ENCODE data around the gene RPUSD1. TPM values are rescaled to one million over a fixed set of nuclear protein-coding genes. Genes with fewer than 3 reads are reported as not detected.
A peak's percentile ranks its signal among the peaks of the same experiment; 100 is the strongest.
"Not testable (repeated sequence)": the region's sequence is repeated elsewhere in the genome, so short reads cannot be mapped to it uniquely, and the experiment has no call there.

Gene RPUSD1
- total RNA-seq, 1 experiment from 2014 or later: 24.9 TPM

DNA sequence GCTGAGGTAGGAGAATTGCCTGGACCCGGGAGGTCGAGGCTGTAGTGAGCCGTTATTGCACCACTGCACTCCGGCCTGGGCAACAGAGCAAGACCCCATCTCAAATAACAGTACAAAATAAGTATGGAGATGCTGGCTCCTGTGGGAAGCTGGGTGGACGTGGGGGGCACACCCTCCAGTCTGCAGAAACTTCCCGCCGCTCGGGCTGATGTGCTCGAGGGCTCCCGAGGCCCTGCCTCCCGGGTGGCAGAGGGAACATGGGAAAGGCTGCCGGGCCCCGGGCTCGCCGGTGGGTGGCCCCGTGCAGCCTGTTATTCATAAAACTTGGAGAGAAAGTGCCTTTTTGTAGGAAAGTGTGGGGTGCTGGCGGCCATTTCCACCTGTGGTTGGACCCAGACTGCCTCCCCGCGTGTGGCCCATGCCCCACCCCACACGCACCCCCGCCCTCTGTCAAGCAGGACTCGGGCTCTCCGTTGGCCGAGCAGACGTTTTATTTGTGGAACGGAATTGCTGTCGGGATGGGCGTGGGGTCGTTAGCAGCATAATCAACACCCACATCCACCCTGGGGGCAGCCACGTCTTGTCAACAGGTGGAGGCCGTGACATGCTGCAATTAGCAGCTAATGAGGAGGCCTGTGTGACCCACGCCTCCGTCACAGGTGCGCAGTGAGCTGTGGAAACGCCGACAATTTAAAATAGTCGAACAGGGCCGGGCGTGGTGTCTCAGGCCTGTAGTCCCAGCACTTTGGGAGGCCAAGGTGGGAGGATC, 40.0 kb downstream of the RPUSD1 start:
- Mint-ChIP-seq H3K27ac (ENCODE audit: low read depth, unreplicated experiment) (no peak overlapping the region), H3K36me3 (ENCODE audit: insufficient read depth, unreplicated experiment) (no peaks in the 10 kb centered on the region), H3K9me3 (ENCODE audit: unreplicated experiment) (no peaks in the 10 kb centered on the region), H3K4me1 (ENCODE audit: insufficient read depth, unreplicated experiment) (no peaks in the 10 kb centered on the region), H3K27me3 (ENCODE audit: insufficient read depth, unreplicated experiment) (no peaks in the 10 kb centered on the region), H3K4me3 (ENCODE audit: unreplicated experiment) (no peak overlapping the region)
- CTCF ChIA-PET: interaction anchor here (0.6 to 3.7 kb wide), 5 partner anchors 28 to 338 kb away, joined by 3 to 19 read pairs (median 4); partner anchors contain the start of gene ANTKMT
- no peak for DNase-seq (ENCODE audit: unreplicated experiment)
- POLR2A ChIA-PET: interaction anchor here (0.7 to 2.9 kb wide), 8 partner anchors 7 to 42 kb away, joined by 3 to 26 read pairs (median 4); partner anchors contain the start of genes ANTKMT, CIAO3 and MSLN
- BruUV-seq (replicated peaks): no TSS peak
- TF ChIP-seq, protein P1, sequence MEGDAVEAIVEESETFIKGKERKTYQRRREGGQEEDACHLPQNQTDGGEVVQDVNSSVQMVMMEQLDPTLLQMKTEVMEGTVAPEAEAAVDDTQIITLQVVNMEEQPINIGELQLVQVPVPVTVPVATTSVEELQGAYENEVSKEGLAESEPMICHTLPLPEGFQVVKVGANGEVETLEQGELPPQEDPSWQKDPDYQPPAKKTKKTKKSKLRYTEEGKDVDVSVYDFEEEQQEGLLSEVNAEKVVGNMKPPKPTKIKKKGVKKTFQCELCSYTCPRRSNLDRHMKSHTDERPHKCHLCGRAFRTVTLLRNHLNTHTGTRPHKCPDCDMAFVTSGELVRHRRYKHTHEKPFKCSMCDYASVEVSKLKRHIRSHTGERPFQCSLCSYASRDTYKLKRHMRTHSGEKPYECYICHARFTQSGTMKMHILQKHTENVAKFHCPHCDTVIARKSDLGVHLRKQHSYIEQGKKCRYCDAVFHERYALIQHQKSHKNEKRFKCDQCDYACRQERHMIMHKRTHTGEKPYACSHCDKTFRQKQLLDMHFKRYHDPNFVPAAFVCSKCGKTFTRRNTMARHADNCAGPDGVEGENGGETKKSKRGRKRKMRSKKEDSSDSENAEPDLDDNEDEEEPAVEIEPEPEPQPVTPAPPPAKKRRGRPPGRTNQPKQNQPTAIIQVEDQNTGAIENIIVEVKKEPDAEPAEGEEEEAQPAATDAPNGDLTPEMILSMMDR (IDR thresholded peaks at IDR 0.05; ENCODE audit: unreplicated experiment): no peak
- intact Hi-C loops (cut with micrococcal nuclease): no loop called here

GRCh38 chr16:746637-747036, 41.5 kb downstream of the RPUSD1 start:
- no peaks in the 10 kb centered on the region for H3K36me3 Mint-ChIP-seq (ENCODE audit: insufficient read depth, unreplicated experiment)
- H3K9me3 Mint-ChIP-seq (ENCODE audit: unreplicated experiment): no peaks in the 10 kb centered on the region
- H3K4me3 Mint-ChIP-seq (ENCODE audit: unreplicated experiment): no peak overlapping the region
- ChIA-PET CTCF (interaction anchor here (0.7 to 3.7 kb wide), 3 partner anchors 8 to 308 kb away, joined by 3 to 19 read pairs (median 6); no protein-coding TSS in a partner anchor), POLR2A (no interaction called here)
- no peak for DNase-seq (ENCODE audit: unreplicated experiment)
- TF ChIP-seq, protein P1 (IDR thresholded peaks at IDR 0.05; ENCODE audit: unreplicated experiment): no peak
- intact Hi-C loops (cut with micrococcal nuclease): no loop called here
- no peak overlapping the region for H3K27ac Mint-ChIP-seq (ENCODE audit: low read depth, unreplicated experiment)
- no peaks in the 10 kb centered on the region for H3K27me3 Mint-ChIP-seq (ENCODE audit: insufficient read depth, unreplicated experiment)
- no peaks in the 10 kb centered on the region for H3K4me1 Mint-ChIP-seq (ENCODE audit: insufficient read depth, unreplicated experiment)
- BruUV-seq (replicated peaks): no TSS peak

GRCh38 chr16:745739-746138, 42.4 kb downstream of the RPUSD1 start:
- CTCF ChIA-PET: interaction anchor here (0.6 to 4.0 kb wide), 6 partner anchors 11 to 42 kb away, joined by 3 to 32 read pairs (median 5); partner anchors contain the start of genes CHTF18, HAGHL, MSLN and RPUSD1
- POLR2A ChIA-PET: interaction anchor here (0.9 to 1.5 kb wide), 2 partner anchors 14 to 38 kb away, joined by 3 read pairs; no protein-coding TSS in a partner anchor
- Mint-ChIP-seq H3K27ac (ENCODE audit: low read depth, unreplicated experiment) (no peak overlapping the region), H3K9me3 (ENCODE audit: unreplicated experiment) (no peaks in the 10 kb centered on the region), H3K4me1 (ENCODE audit: insufficient read depth, unreplicated experiment) (no peaks in the 10 kb centered on the region), H3K36me3 (ENCODE audit: insufficient read depth, unreplicated experiment) (no peaks in the 10 kb centered on the region), H3K4me3 (ENCODE audit: unreplicated experiment) (no peak overlapping the region), H3K27me3 (ENCODE audit: insufficient read depth, unreplicated experiment) (no peaks in the 10 kb centered on the region)
- DNase-seq (ENCODE audit: unreplicated experiment): no peak
- intact Hi-C loops (cut with micrococcal nuclease): loop anchor here (1.0 kb wide), 1 partner anchor 40 kb away; no protein-coding TSS in a partner anchor
- no TSS peak for BruUV-seq (replicated peaks)
- TF ChIP-seq, protein P1 (IDR thresholded peaks at IDR 0.05; ENCODE audit: unreplicated experiment): peak; percentile 61

DNA sequence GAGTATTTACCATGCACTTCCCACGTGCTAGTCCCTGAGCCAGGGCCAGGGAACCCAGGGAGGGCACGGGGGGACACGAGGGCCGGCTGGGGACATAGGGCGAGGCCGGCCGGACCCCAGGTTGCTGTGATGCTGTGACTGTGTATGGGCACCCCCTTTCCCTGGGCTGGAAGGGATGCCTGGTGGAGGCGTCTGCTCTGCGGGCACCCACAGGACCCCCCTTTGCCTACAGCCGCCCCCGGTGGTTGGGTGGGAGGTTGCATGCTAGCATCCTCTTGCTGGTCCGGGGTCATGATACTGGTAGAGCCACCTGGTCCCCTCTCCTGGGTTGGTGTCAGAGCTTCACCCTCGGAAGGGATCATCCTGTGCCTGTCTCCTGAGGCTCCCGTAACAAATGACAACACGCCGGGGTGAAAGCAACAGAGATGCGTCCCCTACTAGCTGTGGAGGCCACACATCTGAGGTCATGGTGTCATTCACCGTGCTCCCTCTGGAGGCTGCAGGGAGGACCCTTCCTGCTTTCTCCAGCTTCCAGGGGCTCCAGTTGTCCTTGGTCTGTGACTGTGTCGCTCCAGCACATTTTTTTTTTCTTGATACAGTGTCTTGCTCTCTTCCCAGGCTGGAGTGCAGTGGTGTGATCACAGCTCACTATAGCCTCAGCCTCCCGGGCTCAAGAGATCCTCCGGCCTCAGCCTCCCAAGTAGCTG, 44.2 kb downstream of the RPUSD1 start:
- H3K27ac Mint-ChIP-seq (ENCODE audit: low read depth, unreplicated experiment): no peak overlapping the region
- TF ChIP-seq, protein P1 (IDR thresholded peaks at IDR 0.05; ENCODE audit: unreplicated experiment): no peak
- CTCF ChIA-PET: interaction anchor here (0.6 to 4.0 kb wide), 6 partner anchors 11 to 313 kb away, joined by 3 to 32 read pairs (median 4); no protein-coding TSS in a partner anchor
- no peaks in the 10 kb centered on the region for H3K9me3 Mint-ChIP-seq (ENCODE audit: unreplicated experiment)
- no peak for DNase-seq (ENCODE audit: unreplicated experiment)
- no TSS peak for BruUV-seq (replicated peaks)
- intact Hi-C loops (cut with micrococcal nuclease): no loop called here
- POLR2A ChIA-PET: interaction anchor here (1.0 kb wide), 1 partner anchor 42 kb away, joined by 3 read pairs; no protein-coding TSS in a partner anchor
- H3K4me1 Mint-ChIP-seq (ENCODE audit: insufficient read depth, unreplicated experiment): no peaks in the 10 kb centered on the region
- H3K4me3 Mint-ChIP-seq (ENCODE audit: unreplicated experiment): no peak overlapping the region
- peaks cover 9% of the 10 kb centered on the region for H3K36me3 Mint-ChIP-seq (ENCODE audit: insufficient read depth, unreplicated experiment)
- no peaks in the 10 kb centered on the region for H3K27me3 Mint-ChIP-seq (ENCODE audit: insufficient read depth, unreplicated experiment)

DNA sequence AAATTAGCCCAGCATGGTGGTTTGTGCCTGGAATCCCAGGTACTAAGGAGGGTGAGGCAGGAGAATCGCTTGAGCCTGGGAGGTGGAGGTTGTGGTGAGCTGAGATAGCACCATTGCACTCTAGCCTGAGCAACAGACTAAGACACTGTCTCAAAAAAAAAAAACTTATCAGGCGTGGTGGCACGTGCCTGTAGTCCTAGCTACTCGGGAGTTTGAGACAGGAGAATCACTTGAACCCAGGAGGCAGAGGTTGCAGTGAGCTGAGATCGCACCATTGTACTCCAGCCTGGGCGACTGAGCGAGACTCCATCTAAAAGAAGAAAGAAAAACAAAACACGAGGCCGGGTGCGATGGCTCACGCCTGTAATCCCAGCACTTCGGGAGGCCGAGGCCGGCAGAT, 45.3 kb downstream of the RPUSD1 start:
- H3K4me1 Mint-ChIP-seq (ENCODE audit: insufficient read depth, unreplicated experiment); DNase-seq (ENCODE audit: unreplicated experiment); H3K27me3 Mint-ChIP-seq (ENCODE audit: insufficient read depth, unreplicated experiment); POLR2A ChIA-PET; H3K9me3 Mint-ChIP-seq (ENCODE audit: unreplicated experiment); H3K4me3 Mint-ChIP-seq (ENCODE audit: unreplicated experiment); intact Hi-C loops (cut with micrococcal nuclease); BruUV-seq (replicated peaks): not testable (repeated sequence)
- CTCF ChIA-PET: interaction anchor here (0.6 to 4.0 kb wide), 5 partner anchors 9 to 360 kb away, joined by 3 to 32 read pairs (median 3); no protein-coding TSS in a partner anchor
- peaks cover 14% of the 10 kb centered on the region for H3K36me3 Mint-ChIP-seq (ENCODE audit: insufficient read depth, unreplicated experiment)
- H3K27ac Mint-ChIP-seq (ENCODE audit: low read depth, unreplicated experiment): peak overlapping the region; percentile 54

Data from MCF 10A (cell line).